HTERT RPE-1 (cell line): ENCODE measurements around the gene SETD5.

Source experiments
- in situ Hi-C: fragments of 300-500 bp; cut with MboI; formaldehyde crosslinking; loops from 4 replicates; pipeline ENCODE4 v1.14.3; 2020; ENCODE audit warnings: low sequenced_read_pairs

The SETD5 gene

GRCh38 chr3:9397332-9397905, at the start of gene SETD5:
Gene SETD5, plus strand, starts transcription at chr3:9397615. Its CDS starts 31,324 bp downstream, at chr3:9428939.
- in situ Hi-C loops = no loop called here

- in situ Hi-C loops = no loop called here
Observed at GRCh38 chr3:9347887-9348286, 49.5 kb upstream of the SETD5 start.

GRCh38 chr3:9349321-9350117, 47.9 kb upstream of the SETD5 start:
- in situ Hi-C loops = no loop called here

- in situ Hi-C loops = no loop called here
Observed at GRCh38 chr3:9351709-9352126, 45.7 kb upstream of the SETD5 start.

GRCh38 chr3:9352917-9353752, 44.3 kb upstream of the SETD5 start:
- in situ Hi-C loops = no loop called here

- in situ Hi-C loops = no loop called here
Observed at GRCh38 chr3:9361691-9362388, 35.6 kb upstream of the SETD5 start.

GRCh38 chr3:9362731-9363530, 34.5 kb upstream of the SETD5 start, which contains the start of gene THUMPD3:
Gene THUMPD3, plus strand, starts transcription at chr3:9363054. Its CDS starts 2,015 bp downstream, at chr3:9365069.
- in situ Hi-C loops = no loop called here

- in situ Hi-C loops = no loop called here
Observed at GRCh38 chr3:9369508-9369907, 27.9 kb upstream of the SETD5 start.

- in situ Hi-C loops = no loop called here
Observed at GRCh38 chr3:9373465-9373864, 23.9 kb upstream of the SETD5 start.

- in situ Hi-C loops = no loop called here
Observed at GRCh38 chr3:9377981-9378380, 19.4 kb upstream of the SETD5 start.

GRCh38 chr3:9379327-9379726, 18.1 kb upstream of the SETD5 start:
- in situ Hi-C loops = no loop called here

- in situ Hi-C loops = no loop called here
Observed at GRCh38 chr3:9380014-9380413, 17.4 kb upstream of the SETD5 start.

GRCh38 chr3:9384141-9384828, 13.1 kb upstream of the SETD5 start:
- in situ Hi-C loops = no loop called here

GRCh38 chr3:9385187-9386077, 12.0 kb upstream of the SETD5 start:
- in situ Hi-C loops = no loop called here

- in situ Hi-C loops = no loop called here
Observed at GRCh38 chr3:9386078-9386459, 11.3 kb upstream of the SETD5 start.

GRCh38 chr3:9386501-9387321, 10.7 kb upstream of the SETD5 start:
- in situ Hi-C loops = no loop called here

- in situ Hi-C loops = no loop called here
Observed at GRCh38 chr3:9387322-9387655, 10.1 kb upstream of the SETD5 start.

- in situ Hi-C loops = no loop called here
Observed at GRCh38 chr3:9388142-9388541, 9.3 kb upstream of the SETD5 start.
